Adipocyte (in vitro differentiated cells): ENCODE data around the gene GLT8D1.
"Not testable (repeated sequence)": the region's sequence is repeated elsewhere in the genome, so short reads cannot be mapped to it uniquely, and the experiment has no call there.

Source experiments
- DNase-seq: peaks from one replicate; pipeline ENCODE4 v3.0.0-alpha.2; 2015; ENCODE audit warnings: low read depth
- H3K27me3 ChIP-seq: replicated peaks from 2 replicates; pipeline ENCODE4 v1.7.0; 2013; ENCODE audit warnings: mild to moderate bottlenecking, low read length, moderate library complexity; ENCODE audit not compliant: control insufficient read depth, insufficient read depth
- H3K36me3 ChIP-seq: 2 replicates; pipeline ENCODE4 v1.7.0; 2013; ENCODE audit warnings: low read length, mild to moderate bottlenecking, moderate library complexity; ENCODE audit not compliant: control insufficient read depth, insufficient read depth, severe bottlenecking
- H3K4me1 ChIP-seq: 2 replicates; pipeline ENCODE4 v1.7.0; 2013; ENCODE audit warnings: mild to moderate bottlenecking, low read length, moderate library complexity; ENCODE audit not compliant: control insufficient read depth, insufficient read depth
- H3K4me3 ChIP-seq: 2 replicates; pipeline ENCODE4 v1.7.0; 2013; ENCODE audit warnings: mild to moderate bottlenecking, low read length, moderate library complexity
- H3K9ac ChIP-seq: 2 replicates; pipeline ENCODE4 v1.7.0; 2013; ENCODE audit warnings: mild to moderate bottlenecking, low read length, moderate library complexity
- H3K9me3 ChIP-seq: 2 replicates; pipeline ENCODE4 v1.7.0; 2013; ENCODE audit warnings: mild to moderate bottlenecking, low read length, moderate library complexity; ENCODE audit not compliant: control insufficient read depth

Gene GLT8D1

DNA sequence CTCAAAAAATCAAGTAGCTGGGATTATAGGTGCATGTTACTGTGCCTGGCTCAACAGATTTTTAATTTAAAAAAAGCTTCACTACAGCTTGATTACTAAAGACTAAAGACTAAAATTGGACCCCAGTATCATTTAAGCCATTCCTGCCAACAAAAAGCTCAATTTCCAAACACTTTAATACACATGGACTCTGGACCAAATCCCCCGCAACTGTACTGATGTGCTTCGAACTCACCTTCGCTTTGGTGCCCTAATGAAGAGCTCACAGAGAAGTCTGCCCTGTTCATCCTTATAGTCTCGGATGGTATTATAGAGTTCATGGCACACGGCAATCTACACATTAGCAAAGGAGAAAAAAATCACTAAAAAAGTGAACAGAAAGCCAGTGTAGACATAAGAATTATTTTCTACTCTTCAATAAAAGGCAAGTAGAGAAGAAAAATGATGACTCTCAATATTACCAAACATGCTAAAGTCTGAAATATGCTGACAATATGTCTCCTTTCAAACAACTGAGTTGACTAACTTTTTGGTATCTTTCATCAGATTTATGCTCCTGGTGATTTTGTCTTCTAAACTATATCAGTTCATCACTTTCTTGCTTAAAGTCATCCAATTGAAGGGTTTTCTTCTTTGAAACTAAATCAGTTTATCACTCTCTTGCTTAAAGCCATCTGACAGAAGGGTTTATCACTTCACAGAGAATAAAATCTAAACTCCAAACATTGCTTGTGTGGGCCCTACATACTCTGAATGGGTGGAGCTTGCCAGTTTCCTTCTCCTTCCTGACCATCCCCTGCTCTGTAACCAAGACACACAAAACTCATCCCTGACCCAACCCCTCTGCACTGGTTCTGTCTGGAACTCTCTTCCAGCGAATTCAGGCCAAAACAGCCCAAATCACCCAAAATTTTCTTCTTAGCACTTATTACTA is 27.1 kb downstream of the GLT8D1 start:
- DNase-seq = no peak
- Histone ChIP-seq H3K4me1 (peaks cover 56% of the 10 kb centered on the region), H3K9me3 (no peaks in the 10 kb centered on the region), H3K36me3 (peaks cover 42% of the 10 kb centered on the region), H3K27me3 (no peaks in the 10 kb centered on the region), H3K4me3 (peak overlapping the region; percentile 58), H3K9ac (peak overlapping the region; percentile 68)

DNA sequence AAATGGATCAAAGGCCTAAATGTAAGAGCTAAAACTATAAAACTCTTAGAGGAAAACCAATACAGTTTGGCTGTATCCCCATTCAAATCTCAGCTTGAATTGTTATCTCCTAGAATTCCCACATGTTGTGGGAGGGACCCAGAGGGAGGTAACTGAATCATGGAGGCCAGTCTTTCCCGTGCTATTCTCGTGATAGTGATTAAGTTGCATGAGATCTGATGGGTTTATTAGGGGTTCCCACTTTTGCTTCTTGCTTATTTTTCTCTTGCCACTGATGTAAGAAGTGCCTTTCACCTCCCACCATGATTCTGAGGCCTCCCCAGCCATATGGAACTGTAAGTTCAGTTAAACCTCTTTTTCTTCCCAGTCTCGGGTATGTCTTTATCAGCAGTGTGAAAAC is 29.4 kb downstream of the GLT8D1 start:
- peaks cover 56% of the 10 kb centered on the region for H3K36me3 ChIP-seq
- H3K4me1 ChIP-seq = peaks cover 43% of the 10 kb centered on the region
- DNase-seq = not testable (repeated sequence)

DNA sequence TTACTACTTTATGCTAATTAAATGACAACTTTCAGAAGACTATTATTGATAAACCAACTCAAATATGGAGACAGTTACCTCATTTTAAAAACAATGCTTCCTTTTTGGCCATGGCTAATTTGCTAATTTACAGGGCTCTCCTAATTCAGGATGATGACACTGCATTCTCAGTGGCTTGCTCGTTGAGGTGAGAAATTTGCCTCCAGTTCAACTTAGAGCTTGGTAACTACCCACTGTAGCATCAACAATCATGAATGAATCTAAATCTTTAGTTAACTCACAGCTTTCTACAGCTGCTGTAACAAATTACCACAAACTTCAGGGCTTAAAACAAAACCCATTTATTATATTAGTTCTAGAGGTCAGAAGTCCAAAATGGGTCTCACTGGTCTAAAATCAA is 33.9 kb downstream of the GLT8D1 start:
- no peaks in the 10 kb centered on the region for H3K9me3 ChIP-seq
- H3K36me3 ChIP-seq = peaks cover 42% of the 10 kb centered on the region
- H3K27me3 ChIP-seq = no peaks in the 10 kb centered on the region
- peak overlapping the region; percentile 71 for H3K9ac ChIP-seq
- DNase-seq = no peak
- peaks cover 42% of the 10 kb centered on the region for H3K4me1 ChIP-seq
- no peak overlapping the region for H3K4me3 ChIP-seq

More for the DNA sequence above, 29.4 kb downstream of the GLT8D1 start:
- H3K9me3 ChIP-seq, H3K9ac ChIP-seq, H3K4me3 ChIP-seq, H3K27me3 ChIP-seq: not testable (repeated sequence)

DNA sequence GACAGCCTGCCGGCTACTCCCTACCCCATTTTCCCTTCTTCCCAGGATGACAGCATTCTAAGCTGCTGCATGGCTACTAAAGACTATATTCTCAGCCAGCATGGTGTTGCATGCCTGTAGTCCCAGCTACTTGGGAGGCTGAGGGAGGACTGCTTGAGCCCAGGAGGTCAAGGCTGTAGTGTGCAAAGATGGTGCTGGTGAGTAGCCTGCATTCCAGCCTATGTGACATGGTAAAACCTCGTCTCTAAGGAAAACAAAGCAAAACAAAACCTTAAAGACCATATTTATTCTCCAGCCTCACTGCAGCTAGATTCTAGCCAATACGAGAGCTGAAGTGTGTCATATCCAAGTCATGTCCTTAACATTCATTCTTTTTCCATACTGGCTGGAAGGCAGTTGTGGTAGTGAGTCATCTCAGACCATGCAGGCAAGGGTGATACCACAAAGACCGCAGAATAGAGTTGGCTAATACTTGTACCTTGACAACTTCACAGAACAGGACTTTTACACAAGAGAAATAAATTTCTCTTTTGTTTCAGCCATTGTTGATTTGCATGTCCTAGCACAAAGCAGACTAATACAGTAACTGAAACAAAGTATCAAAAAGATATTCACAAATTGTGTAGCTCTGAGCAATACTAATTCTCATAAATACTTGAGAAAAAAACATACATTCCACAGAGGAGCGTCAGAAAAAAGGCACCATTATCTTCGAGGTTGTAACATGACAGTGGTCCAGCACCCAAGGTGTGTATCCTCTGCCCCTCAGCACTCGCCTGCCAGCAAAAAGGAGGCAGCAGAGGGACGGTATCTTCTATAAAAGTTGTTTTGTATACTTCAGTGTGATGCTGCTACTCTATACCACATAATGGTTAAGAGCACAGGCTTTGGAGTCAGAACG is 34.7 kb downstream of the GLT8D1 start:
- peak overlapping the region; percentile 57 for H3K4me3 ChIP-seq
- H3K9me3 ChIP-seq = no peaks in the 10 kb centered on the region
- H3K9ac ChIP-seq = peak overlapping the region; percentile 81
- H3K27me3 ChIP-seq = no peaks in the 10 kb centered on the region
- peaks cover 42% of the 10 kb centered on the region for H3K4me1 ChIP-seq
- peaks cover 42% of the 10 kb centered on the region for H3K36me3 ChIP-seq
- peak; percentile 98 for DNase-seq

GRCh38 chr3:52663098-52663497 is 42.5 kb downstream of the GLT8D1 start:
- Histone ChIP-seq H3K4me3 (no peak overlapping the region), H3K36me3 (peaks cover 75% of the 10 kb centered on the region), H3K4me1 (peaks cover 3% of the 10 kb centered on the region), H3K9me3 (no peaks in the 10 kb centered on the region), H3K9ac (no peak overlapping the region), H3K27me3 (no peaks in the 10 kb centered on the region)
- DNase-seq = no peak

- Histone ChIP-seq H3K27me3 (no peaks in the 10 kb centered on the region), H3K4me1 (no peaks in the 10 kb centered on the region), H3K9ac (no peak overlapping the region), H3K4me3 (no peak overlapping the region), H3K9me3 (no peaks in the 10 kb centered on the region), H3K36me3 (peaks cover 82% of the 10 kb centered on the region)
- DNase-seq = no peak
Observed at GRCh38 chr3:52660046-52660445, 45.5 kb downstream of the GLT8D1 start.

GRCh38 chr3:52655895-52656294 is 49.7 kb downstream of the GLT8D1 start:
- Histone ChIP-seq H3K36me3 (peaks cover 90% of the 10 kb centered on the region), H3K27me3 (no peaks in the 10 kb centered on the region), H3K4me3 (no peak overlapping the region), H3K9ac (no peak overlapping the region), H3K9me3 (no peaks in the 10 kb centered on the region), H3K4me1 (peaks cover 2% of the 10 kb centered on the region)
- DNase-seq = no peak

- no peak overlapping the region for H3K9ac ChIP-seq
- H3K4me3 ChIP-seq = no peak overlapping the region
- H3K36me3 ChIP-seq = peaks cover 79% of the 10 kb centered on the region
- peaks cover 28% of the 10 kb centered on the region for H3K4me1 ChIP-seq
- no peak for DNase-seq
- H3K9me3 ChIP-seq = no peaks in the 10 kb centered on the region
- H3K27me3 ChIP-seq = no peaks in the 10 kb centered on the region
Observed at GRCh38 chr3:52651592-52651991, 54.0 kb downstream of the GLT8D1 start.

DNA sequence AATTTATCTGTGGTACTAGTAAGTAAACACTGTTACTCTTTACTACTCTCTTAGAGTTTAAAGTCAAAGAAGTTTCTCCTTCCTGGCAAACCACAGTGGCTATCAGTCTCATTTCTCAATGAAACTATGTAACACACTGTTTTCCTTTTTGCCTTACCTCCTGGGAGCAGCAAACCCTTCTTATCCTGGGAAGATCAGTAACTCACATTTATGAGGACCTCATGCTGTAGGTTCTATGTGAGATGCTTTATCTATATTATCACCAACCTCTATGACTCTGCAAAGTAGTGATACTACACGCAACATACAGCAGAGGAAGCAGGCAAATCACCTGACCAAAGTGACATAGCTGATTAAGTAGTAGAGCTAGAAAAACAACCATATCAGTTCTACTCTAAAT is 55.2 kb downstream of the GLT8D1 start:
- DNase-seq = no peak
- Histone ChIP-seq H3K9me3 (no peaks in the 10 kb centered on the region), H3K27me3 (no peaks in the 10 kb centered on the region), H3K36me3 (peaks cover 79% of the 10 kb centered on the region), H3K4me1 (peaks cover 28% of the 10 kb centered on the region), H3K4me3 (no peak overlapping the region), H3K9ac (peak overlapping the region; percentile 24)

- H3K36me3 ChIP-seq = peaks cover 79% of the 10 kb centered on the region
- peak; percentile 46 for DNase-seq
- H3K9ac ChIP-seq = peak overlapping the region; percentile 60
- H3K27me3 ChIP-seq = no peaks in the 10 kb centered on the region
- peaks cover 28% of the 10 kb centered on the region for H3K4me1 ChIP-seq
- peak overlapping the region; percentile 25 for H3K4me3 ChIP-seq
- no peaks in the 10 kb centered on the region for H3K9me3 ChIP-seq
Observed at GRCh38 chr3:52649461-52650210, 56.0 kb downstream of the GLT8D1 start.
